HepG2 (cell line): ENCODE data around the gene IL6R. TPM values are rescaled to one million over a fixed set of nuclear protein-coding genes. Genes with fewer than 3 reads are reported as not detected.

ENCODE experiments used
- ARID5B ChIP-seq: IDR thresholded peaks from 2 replicates; pipeline ENCODE4 v1.4.0; 2020; ENCODE audit warnings: mild to moderate bottlenecking, missing genetic modification reagents
- ATAD3A ChIP-seq: sonication (generic); formaldehyde crosslinking; IDR thresholded peaks from 2 replicates; pipeline ENCODE4 v1.4.0; 2020; ENCODE audit warnings: missing genetic modification reagents
- BRD4 ChIP-seq: sonication (generic); formaldehyde crosslinking; IDR thresholded peaks from 2 replicates; pipeline ENCODE4 v1.4.0; 2020; ENCODE audit warnings: missing genetic modification reagents
- CSRNP1 ChIP-seq: sonication (generic); formaldehyde crosslinking; IDR thresholded peaks from 2 replicates; pipeline ENCODE4 v1.8.1; 2023; ENCODE audit warnings: mild to moderate bottlenecking, missing genetic modification reagents
- ETV6 ChIP-seq: sonication (generic); formaldehyde crosslinking; conservative IDR thresholded peaks from 2 replicates; pipeline ENCODE4 v1.4.0; 2020; ENCODE audit warnings: missing genetic modification reagents
- MTF2 ChIP-seq: sonication (generic); formaldehyde crosslinking; IDR thresholded peaks from 2 replicates; pipeline ENCODE4 v1.5.0; 2020; ENCODE audit warnings: missing genetic modification reagents, borderline replicate concordance
- NBN ChIP-seq: fragments of 450-650 bp; conservative IDR thresholded peaks from 2 replicates; pipeline ENCODE4 v1.6.1; 2017
- PHF8 ChIP-seq: sonication (generic); formaldehyde crosslinking; IDR thresholded peaks from 2 replicates; pipeline ENCODE4 v1.5.0; 2020; ENCODE audit warnings: missing genetic modification reagents
- ZBTB1 ChIP-seq: sonication (generic); formaldehyde crosslinking; IDR thresholded peaks from 2 replicates; pipeline ENCODE4 v1.4.0; 2020; ENCODE audit warnings: missing genetic modification reagents, borderline replicate concordance
- ZKSCAN5 ChIP-seq: sonication (generic); formaldehyde crosslinking; IDR thresholded peaks from 2 replicates; pipeline ENCODE4 v1.5.1; 2020; ENCODE audit warnings: mild to moderate bottlenecking, missing genetic modification reagents
- ZNF564 ChIP-seq: sonication (generic); formaldehyde crosslinking; IDR thresholded peaks from 2 replicates; pipeline ENCODE4 v1.8.1; 2023; ENCODE audit warnings: mild to moderate bottlenecking, missing genetic modification reagents
- ZNF770 ChIP-seq: sonication (generic); formaldehyde crosslinking; IDR thresholded peaks from 2 replicates; pipeline ENCODE4 v1.5.0; 2020; ENCODE audit warnings: mild to moderate bottlenecking, missing genetic modification reagents
- polyA plus RNA-seq, 8 experiments: library from polyadenylated mRNA; depleted of rRNA in 3 of 8; stranded (reverse) in 7 of 8; unstranded in 1 of 8; fragments of >200 nt; fragmentation: Illumina TruSeq in 4 of 8; extraction: Trizol in 4 of 8; gene quantifications; 2 replicates each; pipeline versions ENCODE4 v1.2.1 to v1.2.3, GENCODE V29; 2011 to 2016; ENCODE audit warnings: low read depth in 4 of 8, missing spikeins in 1 of 8, mixed read lengths in 1 of 8; ENCODE audit not compliant: insufficient read depth in 1 of 8
- total RNA-seq, 5 experiments: library from RNA; depleted of rRNA; stranded (reverse); fragments of >200 nt; fragmentation: Illumina TruSeq; extraction: Trizol; gene quantifications; 2 replicates each; pipeline ENCODE4 v1.2.3, GENCODE V29; 2016; ENCODE audit warnings: low read depth in 1 of 5
- TF ChIP-seq, protein P1 (sequence below), 2 experiments: sonication (generic) in 1 of 2; formaldehyde crosslinking in 1 of 2; IDR thresholded peaks; 2 replicates each; pipeline versions ENCODE4 v1.6.1 to v1.9.0; 2014 to 2022; ENCODE audit warnings: antibody characterized with exemption in 1 of 2, borderline replicate concordance in 1 of 2, inconsistent platforms in 1 of 2, low read depth in 1 of 2, missing genetic modification reagents in 1 of 2
- TF ChIP-seq, protein P2 (sequence below): sonication (generic); formaldehyde crosslinking; IDR thresholded peaks from 2 replicates; pipeline ENCODE4 v1.4.0; 2020; ENCODE audit warnings: mild to moderate bottlenecking, missing genetic modification reagents

Gene IL6R
- total and polyA plus RNA-seq, 2 of the 13 experiments (the other 11 are each of a cell fraction or from before 2014, with no cell fraction given), result 5.0 to 24.5 TPM

DNA sequence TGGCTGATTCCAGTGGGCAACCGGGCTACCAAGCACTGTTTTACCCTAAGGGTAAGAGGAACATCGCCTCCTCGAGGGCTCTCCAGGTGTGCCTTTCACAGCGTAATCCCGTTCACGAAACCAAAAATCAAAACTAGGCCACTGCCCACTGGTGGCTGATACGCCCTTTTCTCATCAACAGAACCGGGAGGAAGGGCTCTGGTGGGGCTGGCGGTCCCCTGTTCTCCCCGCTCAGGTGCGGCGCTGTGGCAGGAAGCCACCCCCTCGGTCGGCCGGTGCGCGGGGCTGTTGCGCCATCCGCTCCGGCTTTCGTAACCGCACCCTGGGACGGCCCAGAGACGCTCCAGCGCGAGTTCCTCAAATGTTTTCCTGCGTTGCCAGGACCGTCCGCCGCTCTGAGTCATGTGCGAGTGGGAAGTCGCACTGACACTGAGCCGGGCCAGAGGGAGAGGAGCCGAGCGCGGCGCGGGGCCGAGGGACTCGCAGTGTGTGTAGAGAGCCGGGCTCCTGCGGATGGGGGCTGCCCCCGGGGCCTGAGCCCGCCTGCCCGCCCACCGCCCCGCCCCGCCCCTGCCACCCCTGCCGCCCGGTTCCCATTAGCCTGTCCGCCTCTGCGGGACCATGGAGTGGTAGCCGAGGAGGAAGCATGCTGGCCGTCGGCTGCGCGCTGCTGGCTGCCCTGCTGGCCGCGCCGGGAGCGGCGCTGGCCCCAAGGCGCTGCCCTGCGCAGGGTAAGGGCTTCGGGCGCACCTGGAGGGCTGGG lies at the start of gene IL6R (continued):
- peak; percentile 48; the same call in 1 of the 2 replicates for TF ChIP-seq ZNF770 (CRISPR knock-in tag)
- no peak for TF ChIP-seq ZKSCAN5 (CRISPR knock-in tag)
- TF ChIP-seq BRD4 (CRISPR knock-in tag), result no peak
- no peak for TF ChIP-seq CSRNP1 (CRISPR knock-in tag)
- peak; percentile 55 for TF ChIP-seq PHF8 (CRISPR knock-in tag)
- TF ChIP-seq, protein P1, sequence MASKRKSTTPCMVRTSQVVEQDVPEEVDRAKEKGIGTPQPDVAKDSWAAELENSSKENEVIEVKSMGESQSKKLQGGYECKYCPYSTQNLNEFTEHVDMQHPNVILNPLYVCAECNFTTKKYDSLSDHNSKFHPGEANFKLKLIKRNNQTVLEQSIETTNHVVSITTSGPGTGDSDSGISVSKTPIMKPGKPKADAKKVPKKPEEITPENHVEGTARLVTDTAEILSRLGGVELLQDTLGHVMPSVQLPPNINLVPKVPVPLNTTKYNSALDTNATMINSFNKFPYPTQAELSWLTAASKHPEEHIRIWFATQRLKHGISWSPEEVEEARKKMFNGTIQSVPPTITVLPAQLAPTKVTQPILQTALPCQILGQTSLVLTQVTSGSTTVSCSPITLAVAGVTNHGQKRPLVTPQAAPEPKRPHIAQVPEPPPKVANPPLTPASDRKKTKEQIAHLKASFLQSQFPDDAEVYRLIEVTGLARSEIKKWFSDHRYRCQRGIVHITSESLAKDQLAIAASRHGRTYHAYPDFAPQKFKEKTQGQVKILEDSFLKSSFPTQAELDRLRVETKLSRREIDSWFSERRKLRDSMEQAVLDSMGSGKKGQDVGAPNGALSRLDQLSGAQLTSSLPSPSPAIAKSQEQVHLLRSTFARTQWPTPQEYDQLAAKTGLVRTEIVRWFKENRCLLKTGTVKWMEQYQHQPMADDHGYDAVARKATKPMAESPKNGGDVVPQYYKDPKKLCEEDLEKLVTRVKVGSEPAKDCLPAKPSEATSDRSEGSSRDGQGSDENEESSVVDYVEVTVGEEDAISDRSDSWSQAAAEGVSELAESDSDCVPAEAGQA (IDR thresholded peaks at IDR 0.05; ENCODE audit: low read depth), result peak; percentile 64; the same call in 1 of the 2 replicates
- TF ChIP-seq, protein P1 (CRISPR knock-in tag; IDR thresholded peaks at IDR 0.05; ENCODE audit: borderline replicate concordance), result no peak
- TF ChIP-seq, protein P2, sequence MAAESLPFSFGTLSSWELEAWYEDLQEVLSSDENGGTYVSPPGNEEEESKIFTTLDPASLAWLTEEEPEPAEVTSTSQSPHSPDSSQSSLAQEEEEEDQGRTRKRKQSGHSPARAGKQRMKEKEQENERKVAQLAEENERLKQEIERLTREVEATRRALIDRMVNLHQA (CRISPR knock-in tag), result no peak
- TF ChIP-seq ATAD3A (CRISPR knock-in tag), result no peak
- no peak for TF ChIP-seq MTF2
- TF ChIP-seq NBN, result no peak
- peak; percentile 57; the same call in 1 of the 2 replicates for TF ChIP-seq ZNF564
- TF ChIP-seq ZBTB1 (CRISPR knock-in tag), result 0 out of 2 replicates have a peak, but pooled peaks have one; percentile 50
- TF ChIP-seq ARID5B (CRISPR knock-in tag), result peak; percentile 79
- TF ChIP-seq ETV6 (CRISPR knock-in tag), result 0 out of 2 replicates have a peak, but pooled peaks have one; percentile 62
